ENCODE measurements around the gene ECE1.
A peak's percentile ranks its signal among the peaks of the same experiment; 100 is the strongest.
"Not testable (repeated sequence)": the region's sequence is repeated elsewhere in the genome, so short reads cannot be mapped to it uniquely, and the experiment has no call there.

The ECE1 gene

DNA sequence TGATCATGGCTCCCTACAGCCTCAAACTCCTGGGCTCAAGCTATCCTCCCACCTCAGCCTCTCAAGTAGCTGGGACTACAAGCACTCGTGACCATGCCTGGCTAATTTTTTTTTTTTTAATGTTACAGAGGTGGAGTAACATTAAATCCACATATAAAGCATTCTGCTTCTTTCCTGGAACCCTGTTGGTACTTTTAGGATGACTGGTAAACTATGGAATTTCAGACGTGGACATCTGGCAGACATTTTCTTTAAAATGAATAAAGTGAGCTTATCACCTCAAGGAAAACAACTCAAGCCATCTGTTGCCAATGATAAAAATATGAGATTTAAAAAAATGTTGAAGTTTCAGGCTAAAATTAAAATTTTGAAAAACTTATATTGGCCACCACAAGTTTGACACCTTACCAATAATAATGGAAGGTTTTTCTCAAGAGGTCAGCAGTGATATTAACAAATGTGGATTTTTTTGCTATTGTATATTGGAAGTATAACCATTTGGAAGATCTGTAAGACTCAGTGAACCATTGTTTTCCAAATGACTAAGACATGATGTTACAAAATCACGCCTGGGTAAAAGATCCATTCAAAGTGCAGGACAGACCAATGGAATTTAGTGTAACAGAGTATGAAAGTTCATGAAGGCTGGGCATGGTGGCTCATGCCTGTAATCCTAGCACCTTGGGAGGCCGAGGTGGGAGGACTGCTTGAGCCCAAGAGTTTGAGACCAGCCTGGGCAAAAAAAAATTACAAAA lies 60.8 kb downstream of the ECE1 start:
- TF ChIP-seq, protein P1, sequence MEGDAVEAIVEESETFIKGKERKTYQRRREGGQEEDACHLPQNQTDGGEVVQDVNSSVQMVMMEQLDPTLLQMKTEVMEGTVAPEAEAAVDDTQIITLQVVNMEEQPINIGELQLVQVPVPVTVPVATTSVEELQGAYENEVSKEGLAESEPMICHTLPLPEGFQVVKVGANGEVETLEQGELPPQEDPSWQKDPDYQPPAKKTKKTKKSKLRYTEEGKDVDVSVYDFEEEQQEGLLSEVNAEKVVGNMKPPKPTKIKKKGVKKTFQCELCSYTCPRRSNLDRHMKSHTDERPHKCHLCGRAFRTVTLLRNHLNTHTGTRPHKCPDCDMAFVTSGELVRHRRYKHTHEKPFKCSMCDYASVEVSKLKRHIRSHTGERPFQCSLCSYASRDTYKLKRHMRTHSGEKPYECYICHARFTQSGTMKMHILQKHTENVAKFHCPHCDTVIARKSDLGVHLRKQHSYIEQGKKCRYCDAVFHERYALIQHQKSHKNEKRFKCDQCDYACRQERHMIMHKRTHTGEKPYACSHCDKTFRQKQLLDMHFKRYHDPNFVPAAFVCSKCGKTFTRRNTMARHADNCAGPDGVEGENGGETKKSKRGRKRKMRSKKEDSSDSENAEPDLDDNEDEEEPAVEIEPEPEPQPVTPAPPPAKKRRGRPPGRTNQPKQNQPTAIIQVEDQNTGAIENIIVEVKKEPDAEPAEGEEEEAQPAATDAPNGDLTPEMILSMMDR (IDR thresholded peaks at IDR 0.05; ENCODE audit: borderline replicate concordance, insufficient read depth, low read depth, low read length) = no peak

DNA sequence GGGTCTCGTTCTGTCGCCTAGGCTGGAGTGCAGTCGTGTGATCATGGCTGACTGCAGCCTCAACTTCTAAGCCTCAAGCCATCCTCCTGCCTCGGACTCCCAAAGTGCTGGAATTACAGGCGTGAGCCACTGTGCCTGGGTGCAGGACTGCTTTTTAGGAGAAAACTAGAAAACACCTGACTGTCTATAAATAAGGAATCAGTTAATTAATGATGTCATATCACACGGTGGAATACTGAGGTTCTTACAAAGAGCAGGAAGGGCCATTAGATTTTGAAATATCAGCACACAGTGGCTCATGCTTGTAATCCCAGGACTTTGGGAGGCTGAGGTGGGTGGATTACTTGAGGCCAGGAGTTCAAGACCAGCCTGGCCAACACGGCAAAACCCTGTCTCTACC lies 62.0 kb downstream of the ECE1 start:
- H3K4me3 ChIP-seq (ENCODE audit: low read depth, low read length) = not testable (repeated sequence)

More for the DNA sequence above, 60.8 kb downstream of the ECE1 start:
- H3K4me3 ChIP-seq (ENCODE audit: low read depth, low read length) = no peak overlapping the region

DNA sequence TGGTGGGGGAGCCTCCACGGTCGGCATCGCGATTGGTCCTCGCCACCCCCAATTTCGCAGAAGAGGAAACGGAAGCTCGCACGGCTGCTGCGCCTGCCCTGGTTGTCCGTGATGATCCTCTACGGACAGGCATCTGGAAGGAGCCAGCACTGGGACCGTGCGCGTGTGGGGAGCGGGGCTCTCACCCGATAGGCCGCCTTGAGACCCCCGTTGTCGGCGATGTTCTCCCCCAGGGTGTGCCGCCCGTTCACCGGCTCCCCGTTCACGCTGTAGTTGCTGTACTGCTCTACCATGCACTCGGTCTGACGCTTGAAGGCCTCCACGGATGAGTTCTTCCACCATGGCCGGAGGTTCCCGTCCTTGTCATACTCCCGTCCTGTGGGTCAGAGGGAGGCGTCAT lies 65.2 kb downstream of the ECE1 start:
- TF ChIP-seq, protein P1 (IDR thresholded peaks at IDR 0.05; ENCODE audit: borderline replicate concordance, insufficient read depth, low read depth, low read length) = no peak
- H3K4me3 ChIP-seq (ENCODE audit: low read depth, low read length) = no peak overlapping the region

DNA sequence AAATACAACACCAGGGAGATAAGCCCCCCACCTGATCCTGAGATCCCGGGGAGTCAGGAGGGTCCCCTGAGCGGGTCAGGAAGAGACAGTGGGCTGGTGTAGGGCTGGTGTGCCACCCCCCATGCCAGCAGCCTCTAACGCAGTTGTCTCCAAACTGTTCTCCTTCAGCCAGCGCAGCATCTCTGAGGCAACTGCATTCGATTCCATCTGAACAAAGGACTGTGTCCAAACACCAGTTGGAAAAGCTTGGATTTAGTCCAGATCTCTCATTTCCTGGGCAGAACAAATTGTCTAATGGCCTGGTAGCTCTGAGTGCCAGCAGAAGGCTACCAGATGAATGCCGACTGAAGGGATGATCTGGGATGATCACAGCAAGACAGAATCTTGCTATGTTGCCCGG lies 69.4 kb downstream of the ECE1 start:
- TF ChIP-seq, protein P1 (IDR thresholded peaks at IDR 0.05; ENCODE audit: borderline replicate concordance, insufficient read depth, low read depth, low read length) = no peak
- H3K4me3 ChIP-seq (ENCODE audit: low read depth, low read length) = no peak overlapping the region

DNA sequence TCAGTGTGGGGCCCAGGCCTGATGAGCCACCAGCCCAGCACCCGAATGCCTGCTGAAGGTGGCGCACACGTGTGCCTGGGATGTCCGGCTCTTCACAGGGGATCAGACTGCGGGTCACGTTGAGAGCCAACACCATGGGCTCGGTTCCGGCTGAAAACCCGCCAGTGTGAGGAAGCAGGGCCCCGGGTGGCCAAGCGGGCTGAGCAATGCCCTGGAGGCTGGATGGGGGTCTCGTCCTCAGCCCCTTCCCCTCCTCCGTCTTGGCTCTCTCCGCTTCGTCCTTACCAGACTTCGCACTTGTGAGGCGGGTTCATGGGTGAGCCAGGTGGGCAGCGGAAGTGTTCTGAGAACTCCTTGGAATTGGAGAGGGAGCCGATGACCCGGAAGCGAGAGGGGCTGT lies 70.6 kb downstream of the ECE1 start:
- TF ChIP-seq, protein P1 (IDR thresholded peaks at IDR 0.05; ENCODE audit: borderline replicate concordance, insufficient read depth, low read depth, low read length) = no peak
- H3K4me3 ChIP-seq (ENCODE audit: low read depth, low read length) = no peak overlapping the region

DNA sequence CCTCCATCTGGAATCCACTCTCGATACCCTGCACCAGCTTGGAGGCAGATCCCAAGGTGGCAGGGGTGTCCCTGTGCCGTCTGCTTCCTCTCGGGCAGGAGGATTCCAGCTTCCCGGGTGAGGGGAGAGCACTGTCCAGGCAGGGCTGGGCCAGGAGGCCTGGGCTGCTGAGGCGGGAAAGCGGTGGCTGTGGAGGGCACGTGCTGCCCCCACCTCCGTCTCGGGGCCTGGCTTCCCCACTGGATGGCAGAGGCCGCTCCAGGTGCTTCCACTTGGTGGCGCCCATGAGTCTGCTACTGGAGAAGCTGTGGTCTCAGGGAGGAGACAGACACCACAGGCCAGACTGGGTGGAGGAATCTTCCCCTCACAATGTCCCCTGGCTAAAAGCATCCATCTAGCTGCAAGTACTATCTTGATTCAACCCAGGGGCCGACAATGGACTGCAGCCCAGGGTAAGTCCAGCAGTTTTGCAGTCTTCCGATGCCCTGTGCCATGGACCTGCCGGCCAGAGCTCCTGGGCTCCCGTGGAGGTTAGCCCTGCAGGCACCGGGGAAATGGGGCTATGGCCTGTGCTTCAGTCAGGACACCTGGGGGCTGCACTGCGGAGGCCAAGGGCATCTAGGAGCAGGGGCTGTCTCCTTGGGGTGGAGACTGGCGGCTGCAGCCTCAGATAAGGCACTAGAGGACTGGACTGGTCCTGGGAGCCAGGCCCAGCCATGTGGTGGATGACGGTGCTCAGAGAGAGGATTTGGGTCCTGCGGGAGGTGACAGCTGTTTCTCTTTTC lies 72.3 kb downstream of the ECE1 start:
- H3K4me3 ChIP-seq (ENCODE audit: low read depth, low read length) = no peak overlapping the region
- TF ChIP-seq, protein P1 (IDR thresholded peaks at IDR 0.05; ENCODE audit: borderline replicate concordance, insufficient read depth, low read depth, low read length) = peak; percentile 61; the same call in 1 of the 2 replicates

DNA sequence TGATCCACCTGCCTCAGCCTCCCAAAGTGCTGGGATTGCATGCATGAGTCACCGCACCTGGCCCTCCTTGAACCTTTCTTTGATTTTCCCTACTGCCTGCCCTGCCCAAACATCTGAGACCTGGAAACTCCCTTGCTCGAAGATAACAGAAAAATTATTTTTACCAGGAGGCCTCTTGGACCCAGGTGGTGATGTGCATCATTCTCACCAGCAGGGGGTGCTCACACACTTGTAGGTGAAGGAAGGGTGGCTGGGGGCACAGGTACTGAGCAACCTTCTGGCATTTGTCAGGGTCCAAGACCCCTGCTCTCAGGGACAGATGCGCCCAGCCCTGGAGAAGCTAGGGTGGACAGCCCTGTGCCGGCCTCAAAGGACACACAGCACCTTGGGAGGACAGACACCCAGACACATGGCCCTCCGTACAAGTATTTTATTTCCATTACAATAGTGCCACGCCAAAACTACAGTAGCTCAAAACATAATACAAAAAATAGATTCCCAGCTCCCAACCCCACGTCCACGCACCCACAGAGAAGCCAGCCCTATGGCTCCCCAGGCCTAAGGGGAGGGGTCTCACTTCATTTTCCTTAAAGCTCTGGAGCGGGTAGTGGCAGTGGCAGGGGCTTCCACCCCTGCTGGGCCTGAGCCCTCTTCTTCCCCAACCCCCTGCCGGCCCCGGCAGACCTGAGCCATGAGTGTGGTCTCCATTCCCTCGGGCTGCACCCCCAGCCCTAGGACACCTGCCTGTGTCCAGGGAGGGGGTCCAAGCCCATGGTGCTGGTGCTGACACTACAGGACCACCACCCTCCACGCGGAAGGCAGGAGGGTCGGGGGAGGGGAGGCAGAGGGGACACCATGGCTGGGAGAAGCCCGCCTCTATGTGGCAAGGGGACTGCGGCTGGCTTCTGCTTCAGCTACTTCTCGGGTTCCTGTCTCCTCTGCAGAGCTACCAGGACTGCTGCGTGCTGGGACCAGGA lies 73.1 kb downstream of the ECE1 start:
- TF ChIP-seq, protein P1 (IDR thresholded peaks at IDR 0.05; ENCODE audit: borderline replicate concordance, insufficient read depth, low read depth, low read length) = peak; percentile 72
- H3K4me3 ChIP-seq (ENCODE audit: low read depth, low read length) = no peak overlapping the region

All from GM12875 (cell line).